Cardiac atrium fibroblast (primary cell): ENCODE data around the gene TRIB2. TPM values are rescaled to one million over a fixed set of nuclear protein-coding genes. Genes with fewer than 3 reads are reported as not detected.

ENCODE experiments used
- total RNA-seq: library from RNA; depleted of rRNA; stranded (reverse); fragments of >200 nt; gene quantifications from 2 replicates; pipeline ENCODE4 v1.2.3, GENCODE V29; 2015

Gene TRIB2
- total RNA-seq = 107 and 156 TPM in 2 replicates

DNA sequence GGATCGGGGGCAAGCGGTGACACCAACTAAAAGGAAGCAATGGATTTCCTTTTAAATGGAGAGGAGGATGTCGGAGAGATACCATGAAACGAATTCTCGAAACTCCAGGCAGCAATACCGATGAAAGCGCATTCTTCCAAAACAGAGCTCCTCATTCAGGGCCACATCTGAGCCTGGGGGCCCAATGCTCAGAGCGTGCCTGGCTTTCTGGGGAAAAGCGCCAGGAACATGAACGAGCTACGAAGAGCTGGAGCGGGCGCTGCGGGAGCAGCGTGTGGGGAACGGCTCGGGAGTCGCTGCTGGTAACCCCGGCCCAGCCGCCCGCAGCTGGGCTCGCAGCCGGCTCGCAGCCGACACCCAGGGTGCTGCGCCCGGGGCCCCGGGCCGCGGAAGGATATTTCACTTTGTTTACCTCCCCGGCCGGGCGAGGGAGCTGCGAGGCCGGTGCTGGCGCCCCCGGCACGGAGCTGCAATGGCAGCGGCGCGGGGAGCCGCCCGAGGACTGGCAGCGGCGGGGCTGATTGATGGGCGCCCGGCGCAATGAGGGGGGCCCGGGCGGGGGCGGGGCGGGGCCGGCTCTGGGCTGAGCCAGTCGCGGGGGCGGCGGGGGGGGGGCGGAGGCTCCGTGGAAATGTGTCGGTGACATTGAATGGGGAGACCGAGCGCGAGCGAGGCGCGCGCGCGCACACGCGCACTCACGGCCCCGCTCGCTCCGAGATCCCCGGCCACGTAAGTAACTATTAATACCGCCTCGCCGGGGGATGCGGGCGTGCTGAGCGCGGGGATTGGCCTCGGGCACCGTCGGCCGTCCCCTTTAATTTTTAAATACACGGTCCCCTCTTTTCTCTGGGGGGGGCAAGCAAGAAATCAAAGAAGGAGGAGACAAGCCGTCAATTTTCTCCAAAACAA, at the start of gene TRIB2:
TSS of gene TRIB2 (plus strand) at position 655 of the 909 bp plus-strand sequence. CDS start 1,372 bp downstream, outside the sequence.

